HG02840 (cell line): ENCODE measurements around the gene HEPACAM.
A peak's percentile ranks its signal among the peaks of the same experiment; 100 is the strongest.

Experiments
- ATAC-seq: cut with Tn5 transposase; IDR thresholded peaks from one replicate; pipeline ENCODE4 v1.9.1; 2021; ENCODE audit warnings: mild to moderate bottlenecking, moderate library complexity, moderate number of reproducible peaks; ENCODE audit not compliant: unreplicated experiment, low FRiP score

The HEPACAM gene

GRCh38 chr11:124887667-124888013, 48.2 kb downstream of the HEPACAM start:
- no peak for ATAC-seq

- ATAC-seq = no peak
Measured at GRCh38 chr11:124886978-124887666, 48.7 kb downstream of the HEPACAM start.

GRCh38 chr11:124886476-124886875, 49.4 kb downstream of the HEPACAM start:
- ATAC-seq = no peak

- ATAC-seq = no peak
Measured at GRCh38 chr11:124884869-124885479, 50.9 kb downstream of the HEPACAM start.

- no peak for ATAC-seq
Measured at GRCh38 chr11:124884340-124884739, 51.5 kb downstream of the HEPACAM start.

GRCh38 chr11:124882339-124883071, 53.3 kb downstream of the HEPACAM start:
- ATAC-seq = no peak

GRCh38 chr11:124880958-124881357, 54.9 kb downstream of the HEPACAM start:
- ATAC-seq = no peak

- no peak for ATAC-seq
Measured at GRCh38 chr11:124880290-124880611, 55.6 kb downstream of the HEPACAM start.

- ATAC-seq = no peak
Measured at GRCh38 chr11:124879493-124880289, 56.2 kb downstream of the HEPACAM start.

GRCh38 chr11:124878759-124879492, 56.9 kb downstream of the HEPACAM start:
- no peak for ATAC-seq

- no peak for ATAC-seq
Measured at GRCh38 chr11:124877910-124878758, 57.7 kb downstream of the HEPACAM start.

GRCh38 chr11:124877631-124877909, 58.3 kb downstream of the HEPACAM start:
- ATAC-seq = no peak

- ATAC-seq = no peak
Measured at GRCh38 chr11:124876818-124877630, 58.8 kb downstream of the HEPACAM start.

- ATAC-seq = peak; percentile 78
Measured at GRCh38 chr11:124875943-124876817, 59.7 kb downstream of the HEPACAM start.

- ATAC-seq = no peak
Measured at GRCh38 chr11:124875401-124875800, 60.4 kb downstream of the HEPACAM start.

- no peak for ATAC-seq
Measured at GRCh38 chr11:124874571-124875255, 61.1 kb downstream of the HEPACAM start.

GRCh38 chr11:124873951-124874350, 61.9 kb downstream of the HEPACAM start:
- ATAC-seq = no peak
